NOMO-1 treated with DMSO at 0.1 percent for 48 hours (cell line): Measurements from ENCODE around the gene ZBTB43.
"Not testable (repeated sequence)": the region's sequence is repeated elsewhere in the genome, so short reads cannot be mapped to it uniquely, and the experiment has no call there.

Source experiments
- DNase-seq: peaks from one replicate; lab custom pipeline; 2025; ENCODE audit not compliant: unreplicated experiment; lab: John Stamatoyannopoulos, UW

The ZBTB43 gene

GRCh38 chr9:126791406-126792230 lies 13.2 kb upstream of the ZBTB43 start:
- no peak for DNase-seq

GRCh38 chr9:126793686-126794417 lies 11.0 kb upstream of the ZBTB43 start:
- no peak for DNase-seq

DNA sequence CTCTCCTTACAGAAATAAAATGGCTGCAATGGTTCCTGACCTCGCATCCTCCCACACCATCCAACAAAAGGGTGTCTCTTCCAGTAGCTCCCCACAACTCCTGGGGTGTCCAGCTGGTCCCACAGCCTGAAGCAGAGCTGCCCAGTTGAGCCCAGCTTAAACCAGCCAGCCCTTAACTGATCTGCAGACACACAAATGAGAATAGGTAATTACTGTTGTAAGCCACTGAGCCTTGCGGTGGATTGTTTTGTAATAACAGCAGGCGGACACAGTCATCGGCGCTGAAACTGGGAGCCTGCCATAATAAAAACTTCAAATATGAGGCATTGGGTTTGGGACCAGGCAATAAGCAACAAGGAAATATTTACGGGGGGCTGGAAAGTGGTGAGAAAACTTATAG lies 10.4 kb upstream of the ZBTB43 start:
- peak; percentile 15 for DNase-seq

DNA sequence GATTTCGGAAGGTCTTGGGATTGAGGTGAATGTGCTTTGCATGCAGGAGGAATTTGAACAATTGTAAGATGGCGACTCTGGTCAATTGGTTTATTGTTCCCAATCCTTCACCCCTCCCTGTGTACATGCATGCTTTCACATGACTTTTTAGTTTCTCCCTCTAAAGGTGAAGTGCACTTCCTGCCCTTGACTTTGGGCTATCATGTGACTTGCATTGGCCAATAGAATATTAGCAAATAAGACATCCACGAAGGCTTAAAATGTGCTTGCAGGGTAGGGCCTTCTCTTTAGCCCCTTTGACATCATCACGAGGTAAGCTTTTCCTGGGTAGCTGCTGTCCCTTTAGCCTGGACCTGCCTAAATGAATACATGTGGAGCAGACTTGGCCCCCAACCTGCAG lies 8.1 kb upstream of the ZBTB43 start:
- DNase-seq = no peak

DNA sequence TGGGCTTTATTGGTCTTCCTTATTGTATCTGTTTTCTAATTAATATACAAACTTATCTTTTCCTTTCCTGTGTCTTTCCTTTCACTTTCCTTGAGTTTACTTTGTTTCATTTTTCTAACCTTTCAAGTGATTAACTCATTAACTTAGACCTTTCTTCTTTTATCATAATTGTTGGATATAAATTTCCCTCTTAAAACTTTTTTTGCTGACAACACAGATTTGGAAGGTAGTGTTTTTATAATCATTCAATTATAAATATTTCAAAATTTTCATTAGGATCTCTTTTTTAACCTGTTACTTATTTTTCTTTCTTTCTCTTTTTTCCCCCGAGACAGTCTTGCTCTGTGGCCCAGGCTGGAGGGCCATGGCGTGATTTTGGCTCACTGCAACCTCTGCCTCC lies 6.9 kb upstream of the ZBTB43 start:
- DNase-seq = no peak

GRCh38 chr9:126799034-126799433 lies 5.8 kb upstream of the ZBTB43 start:
- no peak for DNase-seq

- no peak for DNase-seq
Observed at GRCh38 chr9:126802318-126803059, 2.4 kb upstream of the ZBTB43 start.

DNA sequence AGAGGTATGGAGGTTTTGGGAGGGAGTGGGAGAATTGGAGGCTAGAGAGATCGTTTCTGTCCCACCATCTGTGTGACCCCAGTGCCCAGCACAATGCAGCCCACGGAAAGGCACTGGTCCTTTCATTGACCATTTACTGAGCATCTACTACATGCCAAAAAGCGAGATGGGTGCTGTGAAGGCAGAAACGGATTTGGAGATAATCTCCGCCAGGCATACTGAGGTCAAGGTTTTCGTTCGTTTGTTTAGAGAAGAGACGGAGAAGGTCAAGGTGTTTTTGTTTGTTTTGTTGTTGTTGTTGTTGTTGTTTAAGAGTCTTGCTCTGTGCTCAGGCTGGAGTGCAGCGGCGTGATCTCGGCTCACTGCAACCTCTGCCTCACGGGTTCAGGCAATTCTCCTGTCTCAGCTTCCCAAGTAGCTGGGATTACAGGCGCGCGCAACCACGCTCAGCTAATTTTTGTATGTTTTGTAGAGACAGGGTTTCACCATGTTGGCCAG lies 593 bp upstream of the ZBTB43 start:
- DNase-seq = no peak

DNA sequence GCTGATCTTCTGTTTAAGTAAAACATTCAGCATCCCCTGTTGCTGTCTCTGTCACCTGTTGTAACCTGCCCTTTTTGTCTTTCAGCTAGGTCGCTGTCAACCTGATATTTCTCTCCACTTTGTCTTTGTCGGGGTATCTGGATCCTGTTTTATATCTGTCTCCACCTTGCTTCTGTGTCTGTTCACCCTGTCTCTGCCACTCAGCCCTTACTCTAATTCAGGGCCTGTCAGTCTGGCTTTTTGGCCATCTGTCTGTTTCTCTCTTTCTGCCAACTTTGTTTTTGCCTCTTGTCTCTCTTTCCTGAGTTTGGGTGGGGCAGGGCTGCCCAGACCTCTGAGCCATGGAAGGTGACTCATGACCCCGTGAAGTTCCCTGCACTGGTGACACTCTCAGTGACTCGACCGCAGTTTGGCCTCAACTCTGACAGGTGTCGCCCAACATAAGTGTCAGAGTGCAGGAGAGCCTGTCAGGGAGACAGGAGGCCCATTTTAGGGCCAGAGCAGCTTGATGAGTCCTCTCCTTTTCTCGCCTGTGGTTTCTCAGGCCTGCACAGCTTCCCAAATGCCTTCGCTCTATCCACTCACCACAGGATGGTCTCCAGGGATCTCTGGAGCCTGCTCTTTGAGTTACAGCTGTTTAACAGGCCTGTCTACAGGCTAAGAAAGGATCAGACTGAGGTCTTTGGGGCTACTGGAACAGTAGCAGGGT lies 868 bp downstream of the ZBTB43 start:
- DNase-seq = peak; percentile 91

DNA sequence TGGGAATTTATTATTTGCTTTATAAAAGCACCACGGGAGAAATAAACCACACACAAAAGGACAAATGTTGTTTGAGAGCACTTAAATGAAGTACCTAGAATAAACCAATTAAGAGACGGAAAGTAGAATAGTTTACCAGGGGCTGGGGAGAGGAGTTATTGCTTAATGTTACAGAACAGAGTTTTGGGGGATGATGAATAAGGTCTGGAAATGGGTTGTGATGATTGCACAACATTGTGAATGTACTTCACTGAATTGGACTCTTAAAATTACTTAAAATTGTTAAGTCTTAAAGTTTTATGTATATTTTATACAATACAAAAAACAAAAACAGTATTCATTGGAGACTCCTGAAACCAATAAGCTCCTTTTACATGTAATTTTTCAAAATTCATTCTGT lies 1.5 kb downstream of the ZBTB43 start:
- DNase-seq = peak; percentile 11

DNA sequence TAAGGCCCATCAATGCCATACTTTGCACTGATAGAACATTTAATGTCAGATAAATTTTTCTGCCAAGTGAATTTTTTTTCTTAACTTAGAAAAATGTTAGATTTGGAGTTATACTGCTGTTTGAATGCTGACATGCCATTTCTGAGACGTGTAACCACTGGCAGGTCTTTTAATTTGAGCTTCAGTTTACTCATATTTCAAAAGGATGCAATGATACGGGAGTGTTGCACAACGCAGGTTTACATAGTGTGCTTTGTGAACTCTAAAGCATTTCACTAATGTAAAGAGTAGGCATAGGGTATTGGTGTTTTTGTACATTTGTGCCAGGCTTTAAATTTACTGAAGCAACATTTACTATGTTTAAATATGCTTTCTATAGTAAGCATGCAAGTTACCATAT lies 4.2 kb downstream of the ZBTB43 start:
- peak; percentile 15 for DNase-seq

- not testable (repeated sequence) for DNase-seq
Observed at GRCh38 chr9:126810221-126810620, 5.4 kb downstream of the ZBTB43 start.

DNA sequence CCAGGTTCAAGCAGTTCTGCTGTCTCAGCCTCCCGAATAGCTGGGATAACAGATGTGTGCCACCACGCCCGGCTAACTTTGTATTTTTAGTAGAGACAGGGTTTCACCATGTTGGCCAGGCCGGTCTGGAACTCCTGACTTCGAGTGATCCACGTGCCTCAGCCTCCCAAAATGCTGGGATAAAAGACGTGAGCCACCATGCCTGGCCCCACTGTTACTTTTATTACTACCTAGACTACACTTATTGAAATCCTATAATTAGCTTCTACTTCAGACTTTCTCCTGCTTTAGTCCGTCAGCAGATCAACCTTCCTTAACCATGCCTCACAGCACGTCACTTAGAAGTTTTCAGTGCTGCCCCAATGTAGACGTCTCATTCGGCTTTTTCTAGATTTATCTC lies 8.2 kb downstream of the ZBTB43 start:
- no peak for DNase-seq

- no peak for DNase-seq
Observed at GRCh38 chr9:126814091-126814490, 9.3 kb downstream of the ZBTB43 start.

DNA sequence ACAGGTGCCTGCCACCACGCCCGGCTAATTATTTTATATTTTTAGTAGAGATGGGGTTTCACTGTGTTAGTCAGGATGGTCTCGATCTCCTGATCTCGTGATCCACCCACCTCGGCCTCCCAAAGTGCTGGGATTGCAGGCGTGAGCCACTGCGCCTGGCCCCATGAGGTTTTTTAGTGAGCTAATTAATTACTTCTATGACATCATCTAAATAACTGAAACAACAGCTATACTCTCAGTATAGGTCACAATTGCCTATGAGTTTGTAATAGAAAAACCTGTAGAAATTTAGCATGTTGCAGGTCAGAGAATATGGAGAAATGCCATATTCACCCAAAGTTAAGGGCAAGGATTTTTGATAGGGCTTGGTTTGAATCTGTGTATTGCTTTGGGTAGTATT lies 12.8 kb downstream of the ZBTB43 start:
- not testable (repeated sequence) for DNase-seq

DNA sequence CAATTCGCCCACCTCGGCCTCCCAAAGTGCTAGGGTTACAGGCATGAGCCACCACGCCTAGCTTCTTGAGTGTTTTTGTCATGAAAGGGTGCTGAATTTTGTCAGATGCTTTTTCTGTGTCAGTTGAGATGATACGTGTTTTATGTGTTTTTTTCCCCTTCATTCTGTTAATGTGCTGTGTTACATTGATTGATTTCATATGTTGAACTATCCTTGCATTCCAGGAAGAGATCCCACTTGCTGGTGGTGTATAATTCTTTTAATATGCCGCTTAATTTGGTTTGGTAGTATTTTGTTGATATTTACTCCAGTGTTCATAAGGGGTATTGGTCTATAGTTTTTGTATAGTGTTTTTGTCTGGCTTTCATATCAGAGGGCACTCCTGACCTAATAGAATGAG lies 13.6 kb downstream of the ZBTB43 start:
- DNase-seq = no peak

DNA sequence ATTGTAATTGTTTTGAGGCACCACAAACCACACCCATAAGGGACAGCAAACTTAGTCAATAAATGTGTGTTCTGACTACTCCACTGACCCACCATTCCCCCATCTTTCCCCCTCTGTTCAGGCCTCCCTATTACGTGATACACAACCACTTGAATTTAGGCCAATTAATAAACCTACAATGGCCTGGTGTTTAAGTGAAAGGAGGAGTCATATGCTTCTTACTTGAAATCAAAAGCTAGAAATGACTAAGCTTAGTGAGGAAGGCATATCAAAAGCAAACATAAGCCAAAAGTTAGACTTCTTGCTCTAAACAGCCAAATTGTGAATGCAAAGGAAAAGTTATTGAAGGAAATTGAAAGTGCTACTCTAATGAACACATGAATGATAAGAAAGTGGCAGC lies 14.6 kb downstream of the ZBTB43 start:
- DNase-seq = no peak

GRCh38 chr9:126822278-126822677 lies 17.4 kb downstream of the ZBTB43 start:
- no peak for DNase-seq

DNA sequence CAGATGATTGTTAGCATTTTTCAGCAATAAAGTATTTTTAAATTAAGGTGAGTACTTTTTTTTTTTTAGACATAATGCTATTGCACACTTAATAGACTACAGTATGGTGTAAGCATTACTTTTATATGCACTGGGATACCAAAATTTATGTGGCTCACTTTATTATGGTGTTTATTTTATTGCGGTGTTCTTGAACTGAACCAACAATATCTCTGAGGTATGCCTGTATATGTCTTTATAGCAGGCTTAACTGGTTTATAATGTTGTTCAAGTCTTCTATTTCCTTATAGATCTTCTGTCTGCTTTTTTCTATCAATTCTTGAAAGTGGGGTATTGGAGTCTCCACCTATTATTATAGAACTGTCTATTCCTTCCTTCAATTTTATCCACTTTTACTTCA lies 18.0 kb downstream of the ZBTB43 start:
- no peak for DNase-seq

DNA sequence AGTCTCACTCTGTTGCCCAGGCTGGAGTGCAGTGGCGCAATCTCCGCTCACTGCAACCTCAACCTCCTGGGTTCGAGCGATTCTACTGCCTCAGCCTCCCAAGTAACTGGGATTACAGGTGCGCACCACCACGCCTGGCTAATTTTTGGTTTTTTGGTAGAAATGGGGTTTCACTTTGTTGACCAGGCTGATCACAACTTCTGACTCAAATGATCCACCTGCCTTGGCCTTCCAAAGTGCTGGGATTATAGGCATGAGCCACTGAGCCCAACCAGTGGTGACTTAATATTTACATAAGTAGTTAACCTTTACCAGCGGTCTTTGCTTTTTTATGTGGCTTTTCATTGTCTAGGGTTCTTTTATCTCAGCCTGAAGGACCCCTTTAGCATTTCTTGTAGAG lies 19.2 kb downstream of the ZBTB43 start:
- DNase-seq = not testable (repeated sequence)

GRCh38 chr9:126827227-126827626 lies 22.4 kb downstream of the ZBTB43 start:
- no peak for DNase-seq
